Stomach (tissue), 4 donors: Measurements from ENCODE around the gene OSBP2.

Experiments
- CTCF ChIP-seq, 7 experiments: fragments of 450-650 bp in 4 of 7; fragments of 200-600 bp in 3 of 7; sonication (generic) in 3 of 7; IDR thresholded peaks; one replicate each; pipeline ENCODE4 v1.5.1; 2016 to 2019; ENCODE audit warnings: antibody characterized with exemption in 7 of 7, control low read depth in 2 of 7, mild to moderate bottlenecking in 1 of 7
- EP300 ChIP-seq: sonication (generic); formaldehyde crosslinking; IDR thresholded peaks from one replicate; pipeline ENCODE4 v1.6.1; 2017; ENCODE audit warnings: antibody characterized with exemption
- POLR2A ChIP-seq, 4 donors: fragments of 450-650 bp; IDR thresholded peaks; one replicate each; pipeline ENCODE4 v1.6.1; 2016; ENCODE audit warnings: antibody characterized with exemption in 4 of 4, control low read depth in 2 of 4, mild to moderate bottlenecking in 1 of 4, moderate library complexity in 1 of 4
- POLR2AphosphoS5 ChIP-seq, 3 donors: sonication (generic); formaldehyde crosslinking; IDR thresholded peaks; one replicate each; pipeline ENCODE4 v1.6.1; 2016; ENCODE audit warnings: antibody characterized with exemption in 3 of 3

- TF ChIP-seq CTCF (IDR thresholded peaks at IDR 0.05) (no peak), POLR2AphosphoS5 (IDR thresholded peaks at IDR 0.05) (no peak), POLR2A (IDR thresholded peaks at IDR 0.05) (no peak), EP300 (no peak)
Observed at GRCh38 chr22:30809086-30809485, 114.4 kb downstream of the OSBP2 start.
